HG03103 (cell line): ENCODE measurements around the gene NR3C2.
"Not testable (repeated sequence)": the region's sequence is repeated elsewhere in the genome, so short reads cannot be mapped to it uniquely, and the experiment has no call there.

ENCODE experiments used
- ATAC-seq: cut with Tn5 transposase; IDR thresholded peaks from one replicate; pipeline ENCODE4 v1.9.1; 2021; ENCODE audit warnings: low read depth; ENCODE audit not compliant: unreplicated experiment

The NR3C2 gene

GRCh38 chr4:148227147-148227546, 215.1 kb downstream of the NR3C2 start:
- no peak for ATAC-seq

GRCh38 chr4:148226341-148226740, 215.9 kb downstream of the NR3C2 start:
- ATAC-seq: no peak

- no peak for ATAC-seq
These were observed 216.6 kb downstream of the NR3C2 start for GRCh38 chr4:148225639-148226038.

- ATAC-seq: no peak
These were observed 217.7 kb downstream of the NR3C2 start for GRCh38 chr4:148224476-148224875.

- no peak for ATAC-seq
These were observed 219.1 kb downstream of the NR3C2 start for GRCh38 chr4:148222991-148223660.

- ATAC-seq: peak; percentile 90
These were observed 225.1 kb downstream of the NR3C2 start for GRCh38 chr4:148216866-148217814.

GRCh38 chr4:148216321-148216720, 225.9 kb downstream of the NR3C2 start:
- no peak for ATAC-seq

GRCh38 chr4:148215202-148215601, 227.0 kb downstream of the NR3C2 start:
- no peak for ATAC-seq

- no peak for ATAC-seq
These were observed 227.6 kb downstream of the NR3C2 start for GRCh38 chr4:148214529-148215166.

GRCh38 chr4:148211533-148211932, 230.7 kb downstream of the NR3C2 start:
- ATAC-seq: no peak

- no peak for ATAC-seq
These were observed 231.6 kb downstream of the NR3C2 start for GRCh38 chr4:148210661-148211060.

- no peak for ATAC-seq
These were observed 235.1 kb downstream of the NR3C2 start for GRCh38 chr4:148207068-148207467.

GRCh38 chr4:148205476-148205875, 236.7 kb downstream of the NR3C2 start:
- no peak for ATAC-seq

GRCh38 chr4:148204892-148205291, 237.3 kb downstream of the NR3C2 start:
- no peak for ATAC-seq

- ATAC-seq: no peak
These were observed 238.0 kb downstream of the NR3C2 start for GRCh38 chr4:148204171-148204570.

- no peak for ATAC-seq
These were observed 238.9 kb downstream of the NR3C2 start for GRCh38 chr4:148203056-148203898.

GRCh38 chr4:148200960-148201359, 241.3 kb downstream of the NR3C2 start:
- no peak for ATAC-seq

- no peak for ATAC-seq
These were observed 246.1 kb downstream of the NR3C2 start for GRCh38 chr4:148196164-148196563.

- ATAC-seq: no peak
These were observed 249.7 kb downstream of the NR3C2 start for GRCh38 chr4:148192526-148192925.

GRCh38 chr4:148187454-148188222, 254.6 kb downstream of the NR3C2 start:
- not testable (repeated sequence) for ATAC-seq
